K562 (cell line): ENCODE measurements around the gene RNH1. TPM values are rescaled to one million over a fixed set of nuclear protein-coding genes. Genes with fewer than 3 reads are reported as not detected.

Experiments used
- BRD4 ChIP-seq: fragments of 200-600 bp; sonication (generic); IDR thresholded peaks from 2 replicates; pipeline ENCODE4 v1.6.1; 2017; ENCODE audit warnings: inconsistent platforms
- CHD4 ChIP-seq: fragments of 200-600 bp; sonication (generic); IDR thresholded peaks from 3 replicates; pipeline ENCODE4 v1.6.1; 2012; ENCODE audit warnings: low read depth, mild to moderate bottlenecking, mixed read lengths, low read length, inconsistent platforms; ENCODE audit not compliant: insufficient read depth, insufficient replicate concordance, poor library complexity, severe bottlenecking
- HMG20B ChIP-seq: fragments of 250-450 bp; sonication (Bioruptor Pico); IDR thresholded peaks from 2 replicates; pipeline ENCODE4 v1.5.0; 2021; ENCODE audit warnings: mild to moderate bottlenecking
- HNRNPL ChIP-seq: fragments of 200-400 bp; formaldehyde crosslinking; IDR thresholded peaks from 2 replicates; pipeline ENCODE4 v1.6.1; 2017; ENCODE audit warnings: low read depth, mild to moderate bottlenecking, low read length
- ID3 ChIP-seq, 2 experiments: fragments of 250-450 bp in 1 of 2; fragments of 450-650 bp in 1 of 2; sonication (Bioruptor Pico) in 1 of 2; IDR thresholded peaks; 2 replicates each; pipeline versions ENCODE4 v1.6.1 to v1.8.0; 2016 to 2021; ENCODE audit warnings: mild to moderate bottlenecking in 2 of 2, moderate library complexity in 2 of 2, missing compliant biosample characterization in 1 of 2, missing genetic modification characterization in 1 of 2
- MYNN ChIP-seq, 2 experiments: sonication (generic); formaldehyde crosslinking in 1 of 2; IDR thresholded peaks; 2 replicates each; pipeline versions ENCODE4 v1.5.0 to v1.6.1; 2016 to 2020; ENCODE audit warnings: antibody characterized with exemption in 1 of 2, missing genetic modification reagents in 1 of 2
- POLR3A ChIP-seq: IDR thresholded peaks from 2 replicates; pipeline ENCODE4 v1.6.1; 2011; ENCODE audit warnings: borderline replicate concordance, mild to moderate bottlenecking, moderate library complexity; ENCODE audit not compliant: insufficient read length, insufficient read depth; ENCODE audit errors: extremely low read depth
- SLC30A9 ChIP-seq: fragments of 250-450 bp; sonication (Bioruptor Pico); IDR thresholded peaks from 2 replicates; pipeline ENCODE4 v1.8.0; 2022; ENCODE audit warnings: mild to moderate bottlenecking, moderate library complexity
- TCF7L2 ChIP-seq: fragments of 150-350 bp; IDR thresholded peaks from 2 replicates; pipeline ENCODE4 v1.6.1; 2016; ENCODE audit warnings: low read depth, mild to moderate bottlenecking, low read length, moderate library complexity
- YBX1 ChIP-seq: fragments of 450-650 bp; IDR thresholded peaks from 2 replicates; pipeline ENCODE4 v1.7.1; 2016; ENCODE audit warnings: mild to moderate bottlenecking
- ZBTB40 ChIP-seq, 2 experiments: fragments of 450-650 bp in 1 of 2; sonication (generic) in 1 of 2; formaldehyde crosslinking in 1 of 2; IDR thresholded peaks; 2 replicates each; pipeline versions ENCODE4 v1.7.1 to v1.9.0; 2016 to 2022; ENCODE audit warnings: inconsistent platforms in 1 of 2, mild to moderate bottlenecking in 1 of 2, missing genetic modification reagents in 1 of 2
- ZFPM2 ChIP-seq: fragments of 250-450 bp; sonication (Bioruptor Pico); IDR thresholded peaks from 2 replicates; pipeline ENCODE4 v1.5.1; 2022; ENCODE audit warnings: mild to moderate bottlenecking
- ZNF174 ChIP-seq: fragments of 250-450 bp; sonication (Bioruptor Pico); IDR thresholded peaks from 2 replicates; pipeline ENCODE4 v1.4.0; 2020; ENCODE audit warnings: mild to moderate bottlenecking
- polyA plus RNA-seq, 8 experiments: library from polyadenylated mRNA; depleted of rRNA in 4 of 8; stranded (reverse) in 5 of 8; unstranded in 3 of 8; fragments of >200 nt; fragmentation: Nextera tagmentation in 2 of 8; fragmentation: Illumina TruSeq in 1 of 8; extraction: Ambion mirVana in 2 of 8; extraction: Trizol in 1 of 8; gene quantifications; 2 replicates each; pipeline versions ENCODE4 v1.2.1 to v1.2.3, GENCODE V29; 2011 to 2014; ENCODE audit warnings: inconsistent platforms in 1 of 8, missing spikeins in 1 of 8
- total RNA-seq, 7 experiments: library from RNA; depleted of rRNA in 6 of 7; stranded (reverse); fragments of >200 nt in 6 of 7; fragmentation: Illumina TruSeq in 2 of 7; extraction: Trizol in 2 of 7; gene quantifications; 2 replicates each; pipeline versions ENCODE4 v1.2.1 to v1.2.3, GENCODE V29; 2011 to 2021; ENCODE audit warnings: low replicate concordance in 1 of 7
- TF ChIP-seq, protein P1 (sequence below): fragments of 250-450 bp; sonication (Bioruptor Pico); IDR thresholded peaks from 2 replicates; pipeline ENCODE4 v1.8.0; 2022; ENCODE audit warnings: inconsistent platforms, mild to moderate bottlenecking, moderate library complexity, borderline replicate concordance
- TF ChIP-seq, protein P2 (sequence below): sonication (generic); formaldehyde crosslinking; IDR thresholded peaks from 2 replicates; pipeline ENCODE4 v1.9.0; 2022; ENCODE audit warnings: mild to moderate bottlenecking, missing genetic modification reagents

The RNH1 gene
- total and polyA plus RNA-seq, 9 of the 15 experiments (the other 6 are each of a cell fraction or from before 2014, with no cell fraction given) = 2.5 to 160 (median 44.3) TPM

- TF ChIP-seq ZBTB40 (IDR thresholded peaks at IDR 0.05) (no peak), ZBTB40 (CRISPR knock-in tag; IDR thresholded peaks at IDR 0.05) (no peak), TCF7L2 (no peak), ZNF174 (CRISPR knock-in tag) (no peak), YBX1 (no peak), SLC30A9 (CRISPR knock-in tag) (peak; percentile 98), ZFPM2 (0 out of 2 replicates have a peak, but pooled peaks have one; percentile 40), CHD4 (no peak), HNRNPL (no peak), HMG20B (no peak), ID3 (CRISPR knock-in tag; IDR thresholded peaks at IDR 0.05) (peak; percentile 4; the same call in 1 of the 2 replicates), ID3 (tag; IDR thresholded peaks at IDR 0.05) (peak; percentile 71; the same call in 1 of the 2 replicates), BRD4 (no peak), POLR3A (no peak), MYNN (IDR thresholded peaks at IDR 0.05) (no peak), MYNN (CRISPR knock-in tag; IDR thresholded peaks at IDR 0.05) (no peak)
- TF ChIP-seq, protein P1, sequence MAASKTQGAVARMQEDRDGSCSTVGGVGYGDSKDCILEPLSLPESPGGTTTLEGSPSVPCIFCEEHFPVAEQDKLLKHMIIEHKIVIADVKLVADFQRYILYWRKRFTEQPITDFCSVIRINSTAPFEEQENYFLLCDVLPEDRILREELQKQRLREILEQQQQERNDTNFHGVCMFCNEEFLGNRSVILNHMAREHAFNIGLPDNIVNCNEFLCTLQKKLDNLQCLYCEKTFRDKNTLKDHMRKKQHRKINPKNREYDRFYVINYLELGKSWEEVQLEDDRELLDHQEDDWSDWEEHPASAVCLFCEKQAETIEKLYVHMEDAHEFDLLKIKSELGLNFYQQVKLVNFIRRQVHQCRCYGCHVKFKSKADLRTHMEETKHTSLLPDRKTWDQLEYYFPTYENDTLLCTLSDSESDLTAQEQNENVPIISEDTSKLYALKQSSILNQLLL (CRISPR knock-in tag) = peak; percentile 99
- TF ChIP-seq, protein P2, sequence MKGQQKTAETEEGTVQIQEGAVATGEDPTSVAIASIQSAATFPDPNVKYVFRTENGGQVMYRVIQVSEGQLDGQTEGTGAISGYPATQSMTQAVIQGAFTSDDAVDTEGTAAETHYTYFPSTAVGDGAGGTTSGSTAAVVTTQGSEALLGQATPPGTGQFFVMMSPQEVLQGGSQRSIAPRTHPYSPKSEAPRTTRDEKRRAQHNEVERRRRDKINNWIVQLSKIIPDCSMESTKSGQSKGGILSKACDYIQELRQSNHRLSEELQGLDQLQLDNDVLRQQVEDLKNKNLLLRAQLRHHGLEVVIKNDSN (CRISPR knock-in tag) = no peak
Observed at GRCh38 chr11:474914-475506, 32.0 kb downstream of the RNH1 start (continued).
